Breast epithelium (tissue), 4 donors: Measurements from ENCODE around the gene CGNL1. TPM values are rescaled to one million over a fixed set of nuclear protein-coding genes. Genes with fewer than 3 reads are reported as not detected.
A peak's percentile ranks its signal among the peaks of the same experiment; 100 is the strongest.

Experiments used
- DNase-seq, 2 donors: peaks; one replicate each; pipeline ENCODE4 v3.0.0-alpha.2; 2019; ENCODE audit warnings: low spot score in 2 of 2
- H3K27ac ChIP-seq, 2 donors: fragments of 200-600 bp; sonication (generic) in 1 of 2; one replicate each; pipeline ENCODE4 v1.5.1; 2016 to 2019; ENCODE audit warnings: mild to moderate bottlenecking in 1 of 2
- H3K27me3 ChIP-seq, 2 donors: fragments of 200-600 bp; sonication (generic) in 1 of 2; one replicate each; pipeline versions ENCODE4 v1.5.1 to v1.6.0; 2017 to 2019; ENCODE audit warnings: control low read depth in 1 of 2, mild to moderate bottlenecking in 1 of 2
- H3K36me3 ChIP-seq: fragments of 200-600 bp; one replicate; pipeline ENCODE4 v1.5.1; 2019
- H3K4me1 ChIP-seq, 2 donors: fragments of 200-600 bp; sonication (generic); one replicate each; pipeline ENCODE4 v1.5.1; 2016 to 2019; ENCODE audit warnings: control low read depth in 1 of 2
- H3K4me3 ChIP-seq, 3 donors: fragments of 200-600 bp; sonication (generic); 1 replicate in 2 of 3; 2 replicates in 1 of 3; pipeline ENCODE4 v1.5.1; 2016 to 2019; ENCODE audit warnings: mild to moderate bottlenecking in 3 of 3, moderate library complexity in 2 of 3
- H3K9me3 ChIP-seq, 2 donors: fragments of 200-600 bp; sonication (generic) in 1 of 2; one replicate each; pipeline ENCODE4 v1.5.1; 2016 to 2019; ENCODE audit warnings: control low read depth in 1 of 2
- CTCF ChIP-seq, 3 donors: fragments of 450-650 bp; IDR thresholded peaks; one replicate each; pipeline ENCODE4 v1.5.1; 2016 to 2017; ENCODE audit warnings: antibody characterized with exemption in 3 of 3, mild to moderate bottlenecking in 3 of 3, moderate library complexity in 3 of 3
- POLR2A ChIP-seq: fragments of 450-650 bp; IDR thresholded peaks from one replicate; pipeline ENCODE4 v1.6.1; 2016; ENCODE audit warnings: antibody characterized with exemption, mild to moderate bottlenecking, moderate library complexity
- POLR2AphosphoS5 ChIP-seq, 3 donors: sonication (generic); formaldehyde crosslinking; IDR thresholded peaks; one replicate each; pipeline ENCODE4 v1.6.1; 2017; ENCODE audit warnings: antibody characterized with exemption in 3 of 3
- intact Hi-C: fragments of 100-400 bp; cut with DNase I; formaldehyde crosslinking; loops from one replicate; pipeline ENCODE4 v1.15.1; 2023; ENCODE audit warnings: low total_unique reads
- total RNA-seq, 3 donors: library from RNA; depleted of rRNA; stranded (reverse); fragments of >200 nt; gene quantifications; one replicate each; pipeline ENCODE4 v1.1.0, GENCODE V29; 2016

CGNL1 gene
- total RNA-seq, 3 donors from 2014 or later, result 5.4 to 24.9 (median 18.4) TPM

GRCh38 chr15:57423599-57424140 is 47.4 kb downstream of the CGNL1 start:
- H3K36me3 ChIP-seq, result no peaks in the 10 kb centered on the region
- no peaks in the 10 kb centered on the region for H3K27me3 ChIP-seq
- H3K4me1 ChIP-seq, result no peaks in the 10 kb centered on the region
- H3K4me3 ChIP-seq, result no peak overlapping the region
- intact Hi-C loops, result no loop called here
- DNase-seq, result no peak
- TF ChIP-seq POLR2A, result no peak
- no peak for TF ChIP-seq POLR2AphosphoS5 (IDR thresholded peaks at IDR 0.05)
- no peak for TF ChIP-seq CTCF (IDR thresholded peaks at IDR 0.05)
- H3K27ac ChIP-seq, result no peak overlapping the region
- H3K9me3 ChIP-seq, result no peaks in the 10 kb centered on the region

GRCh38 chr15:57424628-57425405 is 48.5 kb downstream of the CGNL1 start:
- TF ChIP-seq POLR2AphosphoS5 (IDR thresholded peaks at IDR 0.05) (no peak), POLR2A (no peak), CTCF (IDR thresholded peaks at IDR 0.05) (no peak)
- H3K4me1 ChIP-seq, result no peaks in the 10 kb centered on the region
- no peaks in the 10 kb centered on the region for H3K9me3 ChIP-seq
- DNase-seq, result no peak
- intact Hi-C loops, result no loop called here
- H3K27ac ChIP-seq, result no peak overlapping the region
- H3K4me3 ChIP-seq, result no peak overlapping the region
- no peaks in the 10 kb centered on the region for H3K27me3 ChIP-seq
- H3K36me3 ChIP-seq, result no peaks in the 10 kb centered on the region

- Histone ChIP-seq H3K4me1 (no peaks in the 10 kb centered on the region), H3K9me3 (no peaks in the 10 kb centered on the region), H3K27ac (no peak overlapping the region), H3K27me3 (no peaks in the 10 kb centered on the region), H3K4me3 (no peak overlapping the region), H3K36me3 (no peaks in the 10 kb centered on the region)
- no peak for DNase-seq
- intact Hi-C loops, result loop anchor here (2.0 kb wide), 1 partner anchor 111 kb away; no protein-coding TSS in a partner anchor
- no peak for TF ChIP-seq POLR2AphosphoS5 (IDR thresholded peaks at IDR 0.05)
- no peak for TF ChIP-seq CTCF (IDR thresholded peaks at IDR 0.05)
- TF ChIP-seq POLR2A, result no peak
These were observed 49.5 kb downstream of the CGNL1 start for GRCh38 chr15:57425842-57426241.

GRCh38 chr15:57427367-57427821 is 51.1 kb downstream of the CGNL1 start:
- intact Hi-C loops, result loop anchor here (2.0 kb wide), 1 partner anchor 109 kb away; no protein-coding TSS in a partner anchor
- H3K27me3 ChIP-seq, result no peaks in the 10 kb centered on the region
- no peaks in the 10 kb centered on the region for H3K9me3 ChIP-seq
- no peaks in the 10 kb centered on the region for H3K36me3 ChIP-seq
- DNase-seq, result no peak
- H3K4me3 ChIP-seq, result no peak overlapping the region
- TF ChIP-seq CTCF (IDR thresholded peaks at IDR 0.05) (no peak), POLR2A (no peak), POLR2AphosphoS5 (IDR thresholded peaks at IDR 0.05) (no peak)
- peak overlapping the region; percentile 1 to 43 for H3K27ac ChIP-seq
- no peaks in the 10 kb centered on the region for H3K4me1 ChIP-seq

- intact Hi-C loops, result no loop called here
- Histone ChIP-seq H3K27ac (peak overlapping the region; percentile 46), H3K4me1 (no peaks in the 10 kb centered on the region), H3K36me3 (no peaks in the 10 kb centered on the region), H3K27me3 (no peaks in the 10 kb centered on the region), H3K4me3 (no peak overlapping the region), H3K9me3 (no peaks in the 10 kb centered on the region)
- DNase-seq, result no peak
- TF ChIP-seq CTCF (IDR thresholded peaks at IDR 0.05) (no peak), POLR2AphosphoS5 (IDR thresholded peaks at IDR 0.05) (no peak)
These were observed 55.9 kb downstream of the CGNL1 start for GRCh38 chr15:57432141-57432741.
